ENCODE measurements around the gene ENDOU. TPM values are rescaled to one million over a fixed set of nuclear protein-coding genes. Genes with fewer than 3 reads are reported as not detected.

ENDOU gene
- total RNA-seq, 2 experiments from 2014 or later, result 0.30 TPM; not detected in 1

GRCh38 chr12:47744778-47745436 is 19.6 kb upstream of the ENDOU start:
- Mint-ChIP-seq H3K4me3 (no peak overlapping the region), H3K4me1 (peaks cover 10% of the 10 kb centered on the region), H3K36me3 (no peaks in the 10 kb centered on the region), H3K27me3 (peaks cover 14% of the 10 kb centered on the region), H3K27ac (no peak overlapping the region), H3K9me3 (no peaks in the 10 kb centered on the region)
- no peak for ATAC-seq (ENCODE audit: low read depth)
- POLR2A ChIA-PET, result interaction anchor here (0.6 to 4.8 kb wide), 5 partner anchors 22 to 92 kb away, joined by 3 to 37 read pairs (median 4); no protein-coding TSS in a partner anchor
- no peak for DNase-seq

- POLR2A ChIA-PET, result interaction anchor here (0.6 to 4.8 kb wide), 5 partner anchors 22 to 93 kb away, joined by 3 to 37 read pairs (median 4); partner anchors contain the start of gene SLC48A1
- Mint-ChIP-seq H3K27ac (no peak overlapping the region), H3K9me3 (no peaks in the 10 kb centered on the region), H3K4me3 (no peak overlapping the region), H3K36me3 (no peaks in the 10 kb centered on the region), H3K4me1 (peaks cover 16% of the 10 kb centered on the region), H3K27me3 (peaks cover 14% of the 10 kb centered on the region)
- DNase-seq (peak; percentile 67), ATAC-seq (ENCODE audit: low read depth) (peak; percentile 28)
Measured at GRCh38 chr12:47744005-47744651, 18.8 kb upstream of the ENDOU start.

- H3K4me3 Mint-ChIP-seq, result no peak overlapping the region
- H3K9me3 Mint-ChIP-seq, result no peaks in the 10 kb centered on the region
- H3K27me3 Mint-ChIP-seq, result peaks cover 14% of the 10 kb centered on the region
- no peak for DNase-seq
- no peaks in the 10 kb centered on the region for H3K36me3 Mint-ChIP-seq
- POLR2A ChIA-PET, result interaction anchor here (0.6 to 4.8 kb wide), 6 partner anchors 23 to 94 kb away, joined by 3 to 37 read pairs (median 4); partner anchors contain the start of gene SLC48A1
- H3K4me1 Mint-ChIP-seq, result peaks cover 16% of the 10 kb centered on the region
- ATAC-seq (ENCODE audit: low read depth), result no peak
- H3K27ac Mint-ChIP-seq, result no peak overlapping the region
Measured at GRCh38 chr12:47743311-47743860, 18.1 kb upstream of the ENDOU start.

GRCh38 chr12:47742253-47742825 is 17.0 kb upstream of the ENDOU start:
- Mint-ChIP-seq H3K4me1 (peaks cover 16% of the 10 kb centered on the region), H3K36me3 (no peaks in the 10 kb centered on the region), H3K9me3 (no peaks in the 10 kb centered on the region), H3K4me3 (no peak overlapping the region), H3K27ac (no peak overlapping the region), H3K27me3 (peaks cover 14% of the 10 kb centered on the region)
- ATAC-seq (ENCODE audit: low read depth) (peak; percentile 23), DNase-seq (peak; percentile 84)
- POLR2A ChIA-PET, result interaction anchor here (0.6 to 4.8 kb wide), 9 partner anchors 14 to 96 kb away, joined by 3 to 37 read pairs (median 4); no protein-coding TSS in a partner anchor

- ATAC-seq (ENCODE audit: low read depth), result peak; percentile 54
- Mint-ChIP-seq H3K4me3 (no peak overlapping the region), H3K4me1 (peaks cover 19% of the 10 kb centered on the region), H3K36me3 (no peaks in the 10 kb centered on the region), H3K27me3 (peaks cover 14% of the 10 kb centered on the region), H3K27ac (no peak overlapping the region), H3K9me3 (no peaks in the 10 kb centered on the region)
- DNase-seq, result peak; percentile 55
- POLR2A ChIA-PET, result interaction anchor here (0.7 to 4.8 kb wide), 8 partner anchors 8 to 97 kb away, joined by 3 to 37 read pairs (median 4); partner anchors contain the start of genes ENDOU and SLC48A1
Measured at GRCh38 chr12:47741340-47741703, 16.0 kb upstream of the ENDOU start.

- Mint-ChIP-seq H3K4me3 (no peak overlapping the region), H3K4me1 (peaks cover 19% of the 10 kb centered on the region), H3K9me3 (no peaks in the 10 kb centered on the region), H3K27me3 (peaks cover 12% of the 10 kb centered on the region), H3K27ac (no peak overlapping the region), H3K36me3 (no peaks in the 10 kb centered on the region)
- DNase-seq, result no peak
- POLR2A ChIA-PET, result interaction anchor here (0.7 to 4.8 kb wide), 8 partner anchors 8 to 98 kb away, joined by 3 to 37 read pairs (median 4); partner anchors contain the start of genes ENDOU and SLC48A1
- no peak for ATAC-seq (ENCODE audit: low read depth)
Measured at GRCh38 chr12:47740606-47741339, 15.5 kb upstream of the ENDOU start.

GRCh38 chr12:47739979-47740378 is 14.7 kb upstream of the ENDOU start:
- Mint-ChIP-seq H3K27ac (no peak overlapping the region), H3K4me3 (no peak overlapping the region), H3K36me3 (no peaks in the 10 kb centered on the region)

GRCh38 chr12:47739297-47739696 is 14.0 kb upstream of the ENDOU start:
- H3K36me3 Mint-ChIP-seq, result no peaks in the 10 kb centered on the region
- H3K9me3 Mint-ChIP-seq, result no peaks in the 10 kb centered on the region
- DNase-seq (no peak), ATAC-seq (ENCODE audit: low read depth) (no peak)
- peaks cover 6% of the 10 kb centered on the region for H3K27me3 Mint-ChIP-seq
- H3K27ac Mint-ChIP-seq, result no peak overlapping the region
- H3K4me1 Mint-ChIP-seq, result peaks cover 19% of the 10 kb centered on the region
- POLR2A ChIA-PET, result interaction anchor here (1.2 kb wide), 1 partner anchor 74 kb away, joined by 3 read pairs; no protein-coding TSS in a partner anchor
- H3K4me3 Mint-ChIP-seq, result no peak overlapping the region

More at GRCh38 chr12:47739979-47740378, 14.7 kb upstream of the ENDOU start:
- H3K27me3 Mint-ChIP-seq, result peaks cover 10% of the 10 kb centered on the region
- no peaks in the 10 kb centered on the region for H3K9me3 Mint-ChIP-seq
- H3K4me1 Mint-ChIP-seq, result peaks cover 19% of the 10 kb centered on the region
- POLR2A ChIA-PET, result interaction anchor here (1.2 to 2.3 kb wide), 3 partner anchors 33 to 98 kb away, joined by 3 to 8 read pairs (median 7); partner anchors contain the start of gene SLC48A1
- ATAC-seq (ENCODE audit: low read depth) (no peak), DNase-seq (no peak)

- POLR2A ChIA-PET, result no interaction called here
- Mint-ChIP-seq H3K4me1 (peaks cover 19% of the 10 kb centered on the region), H3K9me3 (no peaks in the 10 kb centered on the region), H3K27me3 (no peaks in the 10 kb centered on the region), H3K4me3 (no peak overlapping the region), H3K27ac (no peak overlapping the region), H3K36me3 (no peaks in the 10 kb centered on the region)
- no peak for ATAC-seq (ENCODE audit: low read depth)
- DNase-seq, result no peak
Measured at GRCh38 chr12:47737936-47738594, 12.8 kb upstream of the ENDOU start.

- peak overlapping the region; percentile 21 for H3K27ac Mint-ChIP-seq
- no peaks in the 10 kb centered on the region for H3K9me3 Mint-ChIP-seq
- no peak for DNase-seq
- peaks cover 15% of the 10 kb centered on the region for H3K4me1 Mint-ChIP-seq
- POLR2A ChIA-PET, result interaction anchor here (1.0 kb wide), 1 partner anchor 12 kb away, joined by 3 read pairs; the partner anchor contains the start of gene ENDOU
- H3K27me3 Mint-ChIP-seq, result no peaks in the 10 kb centered on the region
- no peak for ATAC-seq (ENCODE audit: low read depth)
- no peaks in the 10 kb centered on the region for H3K36me3 Mint-ChIP-seq
- H3K4me3 Mint-ChIP-seq, result no peak overlapping the region
Measured at GRCh38 chr12:47736877-47737676, 11.8 kb upstream of the ENDOU start.

GRCh38 chr12:47736216-47736615 is 10.9 kb upstream of the ENDOU start:
- Mint-ChIP-seq H3K36me3 (no peaks in the 10 kb centered on the region), H3K4me1 (peaks cover 10% of the 10 kb centered on the region), H3K4me3 (no peak overlapping the region), H3K27me3 (no peaks in the 10 kb centered on the region), H3K9me3 (no peaks in the 10 kb centered on the region), H3K27ac (no peak overlapping the region)
- DNase-seq (no peak), ATAC-seq (ENCODE audit: low read depth) (no peak)
- POLR2A ChIA-PET, result interaction anchor here (1.0 kb wide), 1 partner anchor 11 kb away, joined by 3 read pairs; the partner anchor contains the start of gene ENDOU
